ENCODE data around the gene ADCY7.

- TF ChIP-seq, protein P1, sequence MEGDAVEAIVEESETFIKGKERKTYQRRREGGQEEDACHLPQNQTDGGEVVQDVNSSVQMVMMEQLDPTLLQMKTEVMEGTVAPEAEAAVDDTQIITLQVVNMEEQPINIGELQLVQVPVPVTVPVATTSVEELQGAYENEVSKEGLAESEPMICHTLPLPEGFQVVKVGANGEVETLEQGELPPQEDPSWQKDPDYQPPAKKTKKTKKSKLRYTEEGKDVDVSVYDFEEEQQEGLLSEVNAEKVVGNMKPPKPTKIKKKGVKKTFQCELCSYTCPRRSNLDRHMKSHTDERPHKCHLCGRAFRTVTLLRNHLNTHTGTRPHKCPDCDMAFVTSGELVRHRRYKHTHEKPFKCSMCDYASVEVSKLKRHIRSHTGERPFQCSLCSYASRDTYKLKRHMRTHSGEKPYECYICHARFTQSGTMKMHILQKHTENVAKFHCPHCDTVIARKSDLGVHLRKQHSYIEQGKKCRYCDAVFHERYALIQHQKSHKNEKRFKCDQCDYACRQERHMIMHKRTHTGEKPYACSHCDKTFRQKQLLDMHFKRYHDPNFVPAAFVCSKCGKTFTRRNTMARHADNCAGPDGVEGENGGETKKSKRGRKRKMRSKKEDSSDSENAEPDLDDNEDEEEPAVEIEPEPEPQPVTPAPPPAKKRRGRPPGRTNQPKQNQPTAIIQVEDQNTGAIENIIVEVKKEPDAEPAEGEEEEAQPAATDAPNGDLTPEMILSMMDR (IDR thresholded peaks at IDR 0.05; ENCODE audit: insufficient read depth, low read depth, low read length), result no peak
- no peak for TF ChIP-seq EZH2 (IDR thresholded peaks at IDR 0.05; ENCODE audit: insufficient read depth, low read length)
Measured at GRCh38 chr16:50251375-50252081, 14.8 kb upstream of the ADCY7 start.
